AG10803 (cell line): ENCODE results near the gene NDUFA9.

Experiments
- DNase-seq: peaks from one replicate; pipeline ENCODE4 v3.0.0; 2010; ENCODE audit warnings: low read depth
- H3K4me3 ChIP-seq: 2 replicates; pipeline ENCODE4 v1.5.1; 2011; ENCODE audit warnings: mild to moderate bottlenecking, low read length, control low read depth
- TF ChIP-seq, protein P1 (sequence below): conservative IDR thresholded peaks from 2 replicates; pipeline ENCODE4 v1.5.1; 2011; ENCODE audit warnings: mild to moderate bottlenecking, low read length, control low read depth, inconsistent platforms

Gene NDUFA9

DNA sequence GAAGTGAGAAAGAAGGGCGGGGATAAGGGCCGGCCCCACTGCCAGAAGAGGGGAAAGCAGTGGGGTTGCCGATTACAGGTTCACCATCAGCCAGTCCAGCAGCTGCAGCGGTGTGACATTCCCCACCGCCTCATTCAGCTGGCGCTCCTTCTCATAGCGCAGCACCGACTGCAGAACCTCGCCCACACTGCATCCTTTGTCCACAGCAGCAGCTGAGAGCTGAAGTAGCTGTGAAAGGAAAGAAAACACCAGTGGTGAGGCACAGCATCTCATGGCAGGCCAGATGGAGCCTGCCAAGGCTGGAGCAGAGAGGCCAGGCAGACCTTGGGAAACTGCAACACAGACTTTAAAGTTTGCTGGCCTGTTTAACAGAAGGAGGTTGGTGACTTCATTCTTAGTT is 33.2 kb upstream of the NDUFA9 start:
- TF ChIP-seq, protein P1, sequence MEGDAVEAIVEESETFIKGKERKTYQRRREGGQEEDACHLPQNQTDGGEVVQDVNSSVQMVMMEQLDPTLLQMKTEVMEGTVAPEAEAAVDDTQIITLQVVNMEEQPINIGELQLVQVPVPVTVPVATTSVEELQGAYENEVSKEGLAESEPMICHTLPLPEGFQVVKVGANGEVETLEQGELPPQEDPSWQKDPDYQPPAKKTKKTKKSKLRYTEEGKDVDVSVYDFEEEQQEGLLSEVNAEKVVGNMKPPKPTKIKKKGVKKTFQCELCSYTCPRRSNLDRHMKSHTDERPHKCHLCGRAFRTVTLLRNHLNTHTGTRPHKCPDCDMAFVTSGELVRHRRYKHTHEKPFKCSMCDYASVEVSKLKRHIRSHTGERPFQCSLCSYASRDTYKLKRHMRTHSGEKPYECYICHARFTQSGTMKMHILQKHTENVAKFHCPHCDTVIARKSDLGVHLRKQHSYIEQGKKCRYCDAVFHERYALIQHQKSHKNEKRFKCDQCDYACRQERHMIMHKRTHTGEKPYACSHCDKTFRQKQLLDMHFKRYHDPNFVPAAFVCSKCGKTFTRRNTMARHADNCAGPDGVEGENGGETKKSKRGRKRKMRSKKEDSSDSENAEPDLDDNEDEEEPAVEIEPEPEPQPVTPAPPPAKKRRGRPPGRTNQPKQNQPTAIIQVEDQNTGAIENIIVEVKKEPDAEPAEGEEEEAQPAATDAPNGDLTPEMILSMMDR = no peak
- H3K4me3 ChIP-seq = no peak overlapping the region
- no peak for DNase-seq

DNA sequence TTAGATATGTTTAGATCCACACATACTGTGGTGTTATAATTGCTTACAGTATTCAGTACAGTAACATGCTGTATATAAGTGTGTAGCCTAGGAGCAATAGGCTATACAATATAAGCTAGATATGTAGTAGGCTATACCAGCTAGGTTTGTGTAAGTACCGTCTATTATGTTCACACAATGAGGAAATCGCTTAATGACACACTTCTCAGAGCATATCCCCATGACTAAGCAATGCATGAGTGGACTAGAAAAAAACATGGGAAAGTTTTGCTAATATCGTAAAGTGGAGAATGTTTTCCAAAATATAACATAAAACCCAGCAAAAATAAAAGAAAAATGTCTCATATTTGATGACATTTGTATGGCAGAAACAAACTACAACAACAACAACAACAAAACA is 27.4 kb upstream of the NDUFA9 start:
- no peak overlapping the region for H3K4me3 ChIP-seq
- DNase-seq = no peak
- TF ChIP-seq, protein P1 = no peak

DNA sequence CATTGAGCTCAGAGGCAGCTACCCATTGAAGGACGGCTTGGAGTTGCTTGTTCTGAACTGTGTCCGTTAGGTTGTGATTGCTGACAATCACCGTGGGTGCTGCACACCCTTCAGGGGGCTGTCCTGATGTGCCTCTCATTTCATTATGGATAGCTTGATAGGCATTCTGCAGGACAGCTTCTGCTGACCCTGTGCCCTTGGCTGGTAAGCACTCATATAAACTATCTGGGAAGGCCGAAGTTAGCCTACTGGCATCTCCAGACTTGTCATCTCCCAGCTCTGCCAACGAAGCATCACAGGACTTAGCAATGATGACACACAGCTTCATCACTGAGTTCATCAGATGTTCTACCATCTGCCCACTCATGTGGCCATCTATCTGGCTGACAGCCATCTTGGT is 22.4 kb upstream of the NDUFA9 start:
- DNase-seq = no peak
- TF ChIP-seq, protein P1 = no peak

DNA sequence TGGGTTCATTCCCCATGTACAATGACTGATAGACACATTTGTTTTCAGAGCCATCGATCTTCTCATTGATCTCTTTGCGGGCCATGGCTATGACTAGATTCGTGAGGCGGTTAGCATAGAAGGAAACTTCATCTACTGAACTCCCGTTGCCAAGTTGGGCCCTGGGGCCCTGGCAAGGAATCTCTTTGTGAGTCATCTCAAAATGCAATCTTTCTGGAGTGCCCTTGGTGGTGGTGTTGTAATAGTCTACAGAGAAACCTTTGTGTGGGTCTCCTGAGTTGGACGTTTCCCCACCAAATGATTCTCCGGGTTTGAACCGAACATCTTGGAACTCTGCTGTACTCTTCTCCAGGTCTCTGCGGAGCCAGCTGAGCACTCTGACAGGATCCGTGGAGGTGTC is 20.5 kb upstream of the NDUFA9 start:
- TF ChIP-seq, protein P1 = no peak
- no peak overlapping the region for H3K4me3 ChIP-seq
- DNase-seq = no peak

More for the DNA sequence above, 22.4 kb upstream of the NDUFA9 start:
- no peak overlapping the region for H3K4me3 ChIP-seq

DNA sequence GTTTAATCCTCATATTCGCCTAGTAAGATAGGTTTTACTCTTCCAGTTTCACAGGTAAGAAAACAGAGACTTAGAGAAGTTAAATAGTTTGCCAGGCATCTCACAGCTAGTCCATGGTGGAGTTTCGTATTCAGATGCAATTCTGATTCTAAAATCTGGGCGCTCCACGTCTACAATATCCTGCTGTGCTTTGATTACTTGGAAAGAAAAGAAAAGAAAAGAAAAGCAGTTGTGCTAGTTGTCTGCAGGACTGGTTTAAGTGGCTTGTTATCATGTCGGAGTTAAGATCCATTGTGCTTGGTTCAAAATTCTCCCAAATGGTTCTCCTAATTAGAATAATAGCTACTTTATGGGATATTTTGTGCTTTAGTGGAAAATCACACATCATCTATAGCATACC is 18.7 kb upstream of the NDUFA9 start:
- TF ChIP-seq, protein P1 = no peak
- no peak for DNase-seq
- H3K4me3 ChIP-seq = no peak overlapping the region

DNA sequence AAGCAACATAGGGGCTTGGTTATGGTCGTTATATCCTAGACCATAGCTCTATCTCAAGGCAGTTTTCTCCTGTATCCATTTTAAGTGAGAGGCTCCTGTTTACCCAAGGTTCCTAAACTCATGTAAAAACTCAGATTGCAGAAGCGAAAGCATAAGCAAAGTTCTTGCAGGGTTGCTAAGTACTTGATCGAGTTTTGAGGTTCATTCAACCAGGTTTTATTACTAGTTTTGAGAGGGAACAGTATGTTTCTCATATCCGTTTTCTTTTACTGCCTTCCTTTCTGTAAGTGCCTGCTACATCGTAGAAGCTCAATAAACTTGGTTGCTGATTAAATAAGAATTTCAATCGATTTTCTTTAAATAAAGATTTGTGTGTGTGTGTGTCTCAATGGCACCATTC is 5.2 kb upstream of the NDUFA9 start:
- no peak for DNase-seq
- no peak overlapping the region for H3K4me3 ChIP-seq
- TF ChIP-seq, protein P1 = no peak

DNA sequence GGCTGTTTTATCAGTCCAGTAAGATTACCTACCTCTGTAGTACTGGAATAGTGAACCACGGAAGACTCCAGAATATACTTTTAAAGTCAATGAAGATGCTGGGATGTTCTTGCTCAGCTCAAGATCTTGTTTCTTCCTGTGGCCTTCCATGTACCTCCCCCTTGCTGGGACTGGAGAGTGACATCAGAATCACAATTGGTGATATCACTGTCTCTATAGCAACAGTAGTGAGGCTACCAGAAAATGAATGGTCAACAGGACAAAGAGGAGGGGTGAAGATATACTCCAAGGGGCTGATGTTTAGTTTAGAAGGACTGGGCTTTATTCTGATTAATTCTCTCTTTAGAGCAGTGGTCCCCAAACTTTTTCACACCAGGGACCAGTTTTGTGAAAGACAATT is 3.9 kb upstream of the NDUFA9 start:
- TF ChIP-seq, protein P1 = no peak
- DNase-seq = no peak
- H3K4me3 ChIP-seq = no peak overlapping the region
